Measurements from ENCODE around the gene HPS1. TPM values are rescaled to one million over a fixed set of nuclear protein-coding genes. Genes with fewer than 3 reads are reported as not detected.

The HPS1 gene
- total and polyA plus RNA-seq, 2 of the 8 experiments (the other 6 are each of a cell fraction or from before 2014, with no cell fraction given), result 38.7 to 61.7 TPM

DNA sequence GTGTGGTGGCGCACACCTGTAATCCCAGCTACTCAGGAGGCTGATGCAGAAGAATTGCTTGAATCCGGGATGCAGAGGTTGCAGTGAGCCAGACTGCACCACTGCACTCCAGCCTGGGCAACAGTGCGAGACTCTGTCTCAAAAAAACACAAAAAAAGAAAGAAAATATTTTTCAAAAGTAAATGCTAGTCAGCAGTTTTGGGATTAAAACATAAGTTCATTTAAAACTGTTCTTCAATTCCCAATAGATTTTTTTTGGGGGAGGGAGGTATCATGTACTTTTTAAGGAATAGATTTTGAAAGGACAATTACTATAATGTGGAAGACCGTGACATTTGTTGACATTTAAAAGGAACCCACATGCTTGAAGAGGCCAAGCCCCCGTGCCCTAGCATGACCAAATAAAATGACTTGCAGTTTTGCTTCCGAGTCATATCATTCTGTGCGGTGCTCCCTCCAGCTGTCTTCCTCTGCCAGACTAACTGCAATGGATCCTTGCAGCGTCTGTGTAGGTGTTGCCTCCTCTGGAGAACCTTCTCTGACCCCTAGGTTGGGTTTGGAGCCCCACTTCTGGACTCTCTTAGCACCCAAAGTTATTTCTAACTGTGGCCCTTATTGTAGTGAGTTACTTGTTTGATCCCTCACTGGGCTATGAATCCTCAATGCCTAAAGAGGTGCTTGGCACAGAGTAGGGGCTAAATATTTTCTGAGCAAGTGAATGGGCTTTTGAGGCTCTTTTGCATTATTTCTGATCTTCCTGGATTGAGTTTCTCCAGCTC is 17.4 kb upstream of the HPS1 start:
- POLR2A ChIA-PET (ENCODE audit: partially characterized antibody), result no interaction called here
- H4K20me1 ChIP-seq (replicated peaks in 1 of 2; ENCODE audit: control insufficient read depth in 1 of 2, insufficient read depth in 2 of 2, low read length in 2 of 2), result no peaks in the 10 kb centered on the region
- H3K9ac ChIP-seq (replicated peaks in 1 of 4; ENCODE audit: extremely low read depth in 1 of 4, low read depth in 3 of 4, low read length in 3 of 4), result no peak overlapping the region
- no peak overlapping the region for H2BK12ac ChIP-seq (ENCODE audit: low read depth, low read length)
- no peak overlapping the region for H3K27ac ChIP-seq (ENCODE audit: low read depth, low read length)
- no peak overlapping the region for H4K91ac ChIP-seq (replicated peaks; ENCODE audit: insufficient read length, low read length)
- DNase-seq (ENCODE audit: low read depth in 1 of 2, low spot score in 2 of 2) (no peak), FAIRE-seq (no peak)
- H4K8ac ChIP-seq (ENCODE audit: extremely low read depth, insufficient read depth, low read length), result no peak overlapping the region
- peaks cover 0 to 4% (median 1%) of the 10 kb centered on the region in 4 experiments; a peak in 2 of 7 replicates for H3K27me3 ChIP-seq (replicated peaks in 1 of 4; ENCODE audit: control insufficient read depth in 3 of 4, extremely low read depth in 1 of 4, insufficient read depth in 3 of 4, low read length in 3 of 4)
- H2BK120ac ChIP-seq (replicated peaks; ENCODE audit: low read depth, low read length), result no peak overlapping the region
- H2AFZ ChIP-seq (ENCODE audit: low read length), result no peak overlapping the region
- H3K18ac ChIP-seq (ENCODE audit: extremely low read depth, low read length), result no peak overlapping the region
- H4K5ac ChIP-seq (ENCODE audit: insufficient read length, low read depth, low read length), result no peak overlapping the region
- no peaks in the 10 kb centered on the region for H3K79me1 ChIP-seq (ENCODE audit: low read depth, low read length)
- no peaks in the 10 kb centered on the region for H3K9me3 ChIP-seq (ENCODE audit: insufficient read depth in 2 of 2, low read depth in 1 of 2, low read length in 1 of 2)
- H3K4me1 ChIP-seq (replicated peaks in 1 of 4; ENCODE audit: control insufficient read depth in 3 of 4, insufficient read depth in 4 of 4, low read length in 3 of 4), result peaks cover 0 to 8% (median under 1%) of the 10 kb centered on the region in 4 experiments; a peak in 3 of 7 replicates
- no peak overlapping the region for H3K56ac ChIP-seq (replicated peaks; ENCODE audit: insufficient read length, low read depth, low read length)
- no peaks in the 10 kb centered on the region; the same call in 1 of the 2 replicates for H3K23me2 ChIP-seq (ENCODE audit: low read depth, low read length)
- no peak overlapping the region for H2BK5ac ChIP-seq (ENCODE audit: low read depth, low read length)
- WGBS, 2 experiments (ENCODE audit: extremely low coverage in 1 of 2, insufficient coverage in 1 of 2, insufficient read length in 1 of 2, insufficient replicate concordance in 2 of 2, low coverage in 1 of 2, low lambda C conversion rate in 2 of 2, missing lambda C conversion rate in 1 of 2), result 90% methylated on average over 8 of the region's 8 CpGs; no CpG with 5 or more reads in 1 of the 2 experiments
- H3K36me3 ChIP-seq (ENCODE audit: control insufficient read depth in 2 of 4, insufficient read depth in 4 of 4, low read length in 3 of 4), result no peaks in the 10 kb centered on the region
- no peak overlapping the region for H3K4ac ChIP-seq (replicated peaks; ENCODE audit: insufficient read length, low read depth, low read length)
- H3K23ac ChIP-seq (ENCODE audit: insufficient read length), result no peak overlapping the region
- H3K79me2 ChIP-seq (ENCODE audit: control insufficient read depth in 1 of 2, insufficient read depth in 2 of 2, low read length in 2 of 2), result no peaks in the 10 kb centered on the region
- no peak overlapping the region for H3K14ac ChIP-seq (ENCODE audit: insufficient read length)
- H2AK5ac ChIP-seq (ENCODE audit: low read depth, low read length), result no peak overlapping the region
- H3K4me2 ChIP-seq (ENCODE audit: insufficient read depth in 1 of 2, low read depth in 2 of 2, low read length in 2 of 2), result no peak overlapping the region
- CTCF ChIA-PET (ENCODE audit: partially characterized antibody), result interaction anchor here (1.0 to 1.2 kb wide), 2 partner anchors 8 to 11 kb away, joined by 3 read pairs; no protein-coding TSS in a partner anchor
- H3K4me3 ChIP-seq (ENCODE audit: extremely low read depth in 1 of 4, insufficient read depth in 2 of 4, low read depth in 3 of 4, low read length in 4 of 4), result no peak overlapping the region
- no peak overlapping the region for H2BK20ac ChIP-seq (ENCODE audit: low read length)
- H2BK15ac ChIP-seq (ENCODE audit: low read length), result no peak overlapping the region
- TF ChIP-seq ZNF274 (IDR thresholded peaks at IDR 0.05; ENCODE audit: borderline replicate concordance, extremely low read depth, low read length) (no peak), SUZ12 (IDR thresholded peaks at IDR 0.05; ENCODE audit: low read length) (no peak), CBX8 (IDR thresholded peaks at IDR 0.05; ENCODE audit: borderline replicate concordance, low read depth, low read length) (no peak)

All from H1 (cell line).